ENCODE measurements around the gene TEP1.

Gene TEP1

GRCh38 chr14:20412876-20413743, at the start of gene TEP1:
TEP1 (minus strand) TSS chr14:20413501; CDS start chr14:20408439, 5,062 bp downstream.
- Histone ChIP-seq H3K36me3 (ENCODE audit: control insufficient read depth in 5 of 5, insufficient read depth in 5 of 5, low read length in 5 of 5) (peaks cover 0 to 4% (median 4%) of the 10 kb centered on the region in 5 donors), H3K9me3 (ENCODE audit: control insufficient read depth in 5 of 5, low read length in 5 of 5) (no peaks in the 10 kb centered on the region), H3K27ac (ENCODE audit: low read depth, low read length) (peak within 1 kb of the TSS; percentile 85), H3K9ac (ENCODE audit: low read length in 5 of 5) (peak within 1 kb of the TSS; percentile 81 to 89 (median 88)), H3K4me1 (ENCODE audit: control insufficient read depth in 5 of 5, insufficient read depth in 5 of 5, low read length in 5 of 5) (peaks cover 2 to 28% (median 18%) of the 10 kb centered on the region in 5 donors), H3K27me3 (ENCODE audit: control insufficient read depth in 5 of 5, insufficient read depth in 4 of 5, low read length in 5 of 5) (no peaks in the 10 kb centered on the region), H3K4me3 (ENCODE audit: low read depth in 1 of 5, low read length in 5 of 5) (peak within 1 kb of the TSS; percentile 69 to 96 (median 92))

- H3K9ac ChIP-seq (ENCODE audit: low read length in 5 of 5), result peak within 1 kb of the TSS; percentile 79 to 94 (median 87)
- peaks cover 8 to 35% (median 31%) of the 10 kb centered on the region in 5 donors for H3K4me1 ChIP-seq (ENCODE audit: control insufficient read depth in 5 of 5, insufficient read depth in 5 of 5, low read length in 5 of 5)
- no peaks in the 10 kb centered on the region for H3K27me3 ChIP-seq (ENCODE audit: control insufficient read depth in 5 of 5, insufficient read depth in 4 of 5, low read length in 5 of 5)
- peaks cover 12 to 33% (median 30%) of the 10 kb centered on the region in 5 donors for H3K36me3 ChIP-seq (ENCODE audit: control insufficient read depth in 5 of 5, insufficient read depth in 5 of 5, low read length in 5 of 5)
- H3K27ac ChIP-seq (ENCODE audit: low read depth, low read length), result peak within 1 kb of the TSS; percentile 79
- H3K4me3 ChIP-seq (ENCODE audit: low read depth in 1 of 5, low read length in 5 of 5), result peak within 1 kb of the TSS; percentile 70 to 95 (median 85)
- no peaks in the 10 kb centered on the region for H3K9me3 ChIP-seq (ENCODE audit: control insufficient read depth in 5 of 5, low read length in 5 of 5)
These were observed 48.2 kb upstream of the TEP1 start, which contains the start of gene PIP4P1 for GRCh38 chr14:20461225-20462141. PIP4P1 (minus strand) TSS chr14:20461434; CDS start chr14:20461325, 109 bp downstream.

- Histone ChIP-seq H3K27ac (ENCODE audit: low read depth, low read length) (peak overlapping the region; percentile 79), H3K9me3 (ENCODE audit: control insufficient read depth in 5 of 5, low read length in 5 of 5) (no peaks in the 10 kb centered on the region), H3K27me3 (ENCODE audit: control insufficient read depth in 5 of 5, insufficient read depth in 4 of 5, low read length in 5 of 5) (no peaks in the 10 kb centered on the region), H3K4me3 (ENCODE audit: low read depth in 1 of 5, low read length in 5 of 5) (peak overlapping the region; percentile 70 to 95 (median 85)), H3K9ac (ENCODE audit: low read length in 5 of 5) (peak overlapping the region; percentile 79 to 94 (median 87)), H3K4me1 (ENCODE audit: control insufficient read depth in 5 of 5, insufficient read depth in 5 of 5, low read length in 5 of 5) (peaks cover 8 to 43% (median 38%) of the 10 kb centered on the region in 5 donors), H3K36me3 (ENCODE audit: control insufficient read depth in 5 of 5, insufficient read depth in 5 of 5, low read length in 5 of 5) (peaks cover 12 to 33% (median 30%) of the 10 kb centered on the region in 5 donors)
These were observed 47.3 kb upstream of the TEP1 start for GRCh38 chr14:20460458-20461224.

- H3K9ac ChIP-seq (ENCODE audit: low read length in 5 of 5), result peak overlapping the region in 1 of 5 donors; percentile 9
- H3K36me3 ChIP-seq (ENCODE audit: control insufficient read depth in 5 of 5, insufficient read depth in 5 of 5, low read length in 5 of 5), result peaks cover 12 to 33% (median 30%) of the 10 kb centered on the region in 5 donors
- H3K9me3 ChIP-seq (ENCODE audit: control insufficient read depth in 5 of 5, low read length in 5 of 5), result no peaks in the 10 kb centered on the region
- no peak overlapping the region for H3K4me3 ChIP-seq (ENCODE audit: low read depth in 1 of 5, low read length in 5 of 5)
- H3K4me1 ChIP-seq (ENCODE audit: control insufficient read depth in 5 of 5, insufficient read depth in 5 of 5, low read length in 5 of 5), result peaks cover 12 to 62% (median 52%) of the 10 kb centered on the region in 5 donors
- no peaks in the 10 kb centered on the region for H3K27me3 ChIP-seq (ENCODE audit: control insufficient read depth in 5 of 5, insufficient read depth in 4 of 5, low read length in 5 of 5)
- H3K27ac ChIP-seq (ENCODE audit: low read depth, low read length), result peak overlapping the region; percentile 33
These were observed 44.9 kb upstream of the TEP1 start for GRCh38 chr14:20458031-20458789.

- H3K4me1 ChIP-seq (ENCODE audit: control insufficient read depth in 5 of 5, insufficient read depth in 5 of 5, low read length in 5 of 5), result peaks cover 12 to 63% (median 49%) of the 10 kb centered on the region in 5 donors
- H3K36me3 ChIP-seq (ENCODE audit: control insufficient read depth in 5 of 5, insufficient read depth in 5 of 5, low read length in 5 of 5), result peaks cover 12 to 39% (median 36%) of the 10 kb centered on the region in 5 donors
- no peaks in the 10 kb centered on the region for H3K9me3 ChIP-seq (ENCODE audit: control insufficient read depth in 5 of 5, low read length in 5 of 5)
- no peaks in the 10 kb centered on the region for H3K27me3 ChIP-seq (ENCODE audit: control insufficient read depth in 5 of 5, insufficient read depth in 4 of 5, low read length in 5 of 5)
- H3K4me3 ChIP-seq (ENCODE audit: low read depth in 1 of 5, low read length in 5 of 5), result no peak overlapping the region
- peak overlapping the region; percentile 94 for H3K27ac ChIP-seq (ENCODE audit: low read depth, low read length)
- no peak overlapping the region for H3K9ac ChIP-seq (ENCODE audit: low read length in 5 of 5)
These were observed 43.7 kb upstream of the TEP1 start for GRCh38 chr14:20456971-20457370.

- peak overlapping the region; percentile 82 to 95 (median 90) for H3K4me3 ChIP-seq (ENCODE audit: low read depth in 1 of 5, low read length in 5 of 5)
- peaks cover 14 to 48% (median 43%) of the 10 kb centered on the region in 5 donors for H3K36me3 ChIP-seq (ENCODE audit: control insufficient read depth in 5 of 5, insufficient read depth in 5 of 5, low read length in 5 of 5)
- H3K27me3 ChIP-seq (ENCODE audit: control insufficient read depth in 5 of 5, insufficient read depth in 4 of 5, low read length in 5 of 5), result no peaks in the 10 kb centered on the region
- peak overlapping the region; percentile 68 to 80 (median 73) for H3K9ac ChIP-seq (ENCODE audit: low read length in 5 of 5)
- no peaks in the 10 kb centered on the region for H3K9me3 ChIP-seq (ENCODE audit: control insufficient read depth in 5 of 5, low read length in 5 of 5)
- H3K4me1 ChIP-seq (ENCODE audit: control insufficient read depth in 5 of 5, insufficient read depth in 5 of 5, low read length in 5 of 5), result peaks cover 12 to 59% (median 46%) of the 10 kb centered on the region in 5 donors
- H3K27ac ChIP-seq (ENCODE audit: low read depth, low read length), result peak overlapping the region; percentile 94
These were observed 42.3 kb upstream of the TEP1 start for GRCh38 chr14:20455355-20456300.

GRCh38 chr14:20454516-20455354, 41.4 kb upstream of the TEP1 start, which contains the start of the genes APEX1 and OSGEP:
APEX1 (plus strand) TSS chr14:20455226; CDS start chr14:20455646, 420 bp downstream.
OSGEP (minus strand) TSS chr14:20454812; CDS start chr14:20454683, 129 bp downstream.
- Histone ChIP-seq H3K36me3 (ENCODE audit: control insufficient read depth in 5 of 5, insufficient read depth in 5 of 5, low read length in 5 of 5) (peaks cover 20 to 57% (median 50%) of the 10 kb centered on the region in 5 donors), H3K9me3 (ENCODE audit: control insufficient read depth in 5 of 5, low read length in 5 of 5) (no peaks in the 10 kb centered on the region), H3K9ac (ENCODE audit: low read length in 5 of 5) (peak within 1 kb of the TSS; percentile 68 to 82 (median 80)), H3K27ac (ENCODE audit: low read depth, low read length) (peak within 1 kb of the TSS; percentile 94), H3K4me1 (ENCODE audit: control insufficient read depth in 5 of 5, insufficient read depth in 5 of 5, low read length in 5 of 5) (peaks cover 6 to 50% (median 37%) of the 10 kb centered on the region in 5 donors), H3K27me3 (ENCODE audit: control insufficient read depth in 5 of 5, insufficient read depth in 4 of 5, low read length in 5 of 5) (no peaks in the 10 kb centered on the region), H3K4me3 (ENCODE audit: low read depth in 1 of 5, low read length in 5 of 5) (peak within 1 kb of the TSS; percentile 82 to 95 (median 90))

Measured in subcutaneous abdominal adipose tissue (tissue), 5 donors.